Iris pigment epithelial cell (primary cell): Measurements from ENCODE around the gene INTS14.
A peak's percentile ranks its signal among the peaks of the same experiment; 100 is the strongest.
"Not testable (repeated sequence)": the region's sequence is repeated elsewhere in the genome, so short reads cannot be mapped to it uniquely, and the experiment has no call there.

ENCODE experiments used
- DNase-seq: peaks from one replicate; pipeline ENCODE4 v3.0.0-alpha.2; 2011; ENCODE audit warnings: low read depth

INTS14 gene

DNA sequence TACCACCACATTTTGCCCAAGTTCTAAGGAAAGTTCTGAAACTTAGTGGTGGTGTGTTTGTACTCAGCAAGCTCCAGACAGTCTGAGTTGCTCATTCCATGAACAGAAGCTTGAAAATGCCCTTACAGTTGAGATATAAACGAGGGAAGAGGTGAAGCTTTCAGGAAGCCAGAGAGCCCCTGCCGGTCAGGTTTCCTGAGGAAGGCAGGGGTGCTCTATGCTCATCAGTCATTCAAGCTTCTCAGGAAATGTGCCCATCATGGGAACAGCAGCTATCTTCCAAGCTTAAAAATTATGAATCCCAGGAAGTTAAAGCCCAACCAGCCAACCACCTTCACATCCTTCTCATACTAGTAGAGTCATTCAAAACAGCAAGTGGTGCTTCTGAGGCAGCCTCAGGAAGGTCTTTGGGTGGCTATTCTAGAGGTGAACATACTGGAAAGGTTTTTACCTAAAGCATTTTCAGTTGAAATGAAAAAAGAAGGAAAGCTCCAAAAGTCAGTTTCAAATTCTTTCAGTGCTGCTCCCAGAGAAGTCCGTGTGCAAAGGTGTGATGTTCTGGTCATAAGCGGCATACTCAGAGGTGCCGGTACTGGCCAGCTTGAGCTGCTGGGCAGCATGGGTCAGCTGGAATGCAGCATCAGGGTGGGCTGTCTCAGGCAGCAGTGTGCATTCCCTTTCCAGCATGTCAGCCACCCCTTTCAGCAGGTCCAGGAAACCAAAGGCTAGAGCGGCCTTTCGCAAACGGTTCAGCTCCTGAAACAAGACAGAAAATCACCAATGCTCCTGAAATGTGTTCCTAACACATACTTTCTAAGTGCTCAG lies 31.8 kb downstream of the INTS14 start:
- no peak for DNase-seq

- DNase-seq: no peak
Observed at GRCh38 chr15:65577129-65577996, 33.6 kb downstream of the INTS14 start.

- DNase-seq: peak; percentile 73
Observed at GRCh38 chr15:65576664-65577063, 34.3 kb downstream of the INTS14 start.

DNA sequence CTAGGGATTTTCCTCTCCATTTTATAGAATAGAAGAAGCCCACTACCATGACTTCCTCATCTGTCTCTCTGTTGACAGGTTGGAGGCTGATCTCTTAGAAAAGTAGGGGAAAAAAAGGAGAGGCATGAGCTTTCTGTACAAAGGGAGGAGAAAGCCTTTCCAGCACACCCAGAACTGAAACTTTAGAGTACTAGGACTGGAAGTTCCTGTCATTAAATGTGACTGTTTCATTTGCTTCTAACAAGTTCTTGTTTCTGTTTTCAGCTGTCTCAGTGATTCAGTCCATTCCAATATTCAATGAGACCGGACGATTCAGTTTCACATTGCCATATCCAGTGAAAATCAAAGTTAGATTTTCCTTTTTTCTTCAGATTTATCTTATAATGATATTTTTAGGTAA lies 39.0 kb downstream of the INTS14 start:
- DNase-seq: no peak

GRCh38 chr15:65569728-65570127 lies 41.2 kb downstream of the INTS14 start:
- no peak for DNase-seq

- DNase-seq: no peak
Observed at GRCh38 chr15:65561934-65562333, 49.0 kb downstream of the INTS14 start.

- DNase-seq: no peak
Observed at GRCh38 chr15:65559941-65560340, 51.0 kb downstream of the INTS14 start.

GRCh38 chr15:65558997-65559760 lies 51.8 kb downstream of the INTS14 start:
- no peak for DNase-seq

DNA sequence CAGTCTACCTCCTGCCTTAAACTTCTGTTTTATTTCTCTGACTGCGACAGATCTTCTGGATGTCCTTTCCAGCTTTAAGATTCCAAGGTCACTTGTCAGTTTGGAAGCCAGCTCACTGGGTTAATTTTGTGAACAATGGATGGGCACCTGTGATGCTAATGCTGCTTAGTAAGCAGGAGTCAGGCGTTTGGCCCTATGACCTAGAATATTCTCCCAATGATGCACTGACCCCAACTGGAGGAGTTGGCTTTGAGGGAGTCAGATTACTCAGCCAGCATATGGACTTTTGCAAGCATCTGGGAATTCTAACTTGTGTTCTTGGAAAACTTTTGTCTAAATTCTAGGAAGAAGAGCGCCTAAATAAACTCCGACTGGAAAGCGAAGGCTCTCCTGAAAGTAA lies 52.6 kb downstream of the INTS14 start:
- DNase-seq: peak; percentile 59

GRCh38 chr15:65556622-65557021 lies 54.3 kb downstream of the INTS14 start:
- DNase-seq: no peak

DNA sequence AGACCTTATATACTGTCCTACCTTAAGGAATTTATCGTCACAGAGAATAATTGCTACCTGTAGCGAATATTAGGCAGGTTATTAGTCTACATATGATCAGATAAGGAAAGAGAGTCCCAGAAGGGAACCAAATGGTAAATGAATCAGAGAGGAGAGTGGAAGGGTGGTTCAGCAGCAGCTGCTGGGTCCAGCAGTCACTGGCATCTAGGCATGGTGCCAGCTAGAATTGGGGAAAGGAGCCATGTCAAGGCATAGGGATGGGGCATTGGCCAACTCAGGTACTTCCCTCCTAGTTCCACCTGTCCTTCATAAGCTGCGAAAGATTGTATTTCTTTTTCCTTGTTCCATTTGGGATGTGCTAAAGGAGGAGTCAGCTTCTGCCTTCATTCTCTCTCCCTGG lies 57.2 kb downstream of the INTS14 start:
- no peak for DNase-seq

- DNase-seq: not testable (repeated sequence)
Observed at GRCh38 chr15:65552851-65553250, 58.1 kb downstream of the INTS14 start.

DNA sequence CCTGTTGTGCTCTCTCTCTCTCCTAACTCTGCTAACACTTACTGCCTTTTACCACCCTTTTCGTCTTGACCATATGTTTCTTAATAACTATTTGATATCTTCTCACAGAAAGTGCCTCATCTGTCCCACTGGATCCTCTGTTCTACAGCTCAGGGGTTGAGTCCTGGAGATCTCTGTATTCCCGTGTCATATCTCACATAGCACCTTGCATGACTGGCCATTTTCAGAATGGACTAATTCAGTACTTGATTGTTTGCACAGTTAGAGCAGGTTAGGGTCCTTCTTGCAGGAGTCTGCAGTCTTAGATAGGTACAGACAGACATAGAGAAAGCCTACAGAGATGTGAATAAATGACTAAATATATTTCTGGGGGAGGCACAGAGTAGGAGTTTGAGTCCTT lies 59.7 kb downstream of the INTS14 start:
- DNase-seq: no peak

- DNase-seq: peak; percentile 88
Observed at GRCh38 chr15:65550681-65551098, 60.2 kb downstream of the INTS14 start.

DNA sequence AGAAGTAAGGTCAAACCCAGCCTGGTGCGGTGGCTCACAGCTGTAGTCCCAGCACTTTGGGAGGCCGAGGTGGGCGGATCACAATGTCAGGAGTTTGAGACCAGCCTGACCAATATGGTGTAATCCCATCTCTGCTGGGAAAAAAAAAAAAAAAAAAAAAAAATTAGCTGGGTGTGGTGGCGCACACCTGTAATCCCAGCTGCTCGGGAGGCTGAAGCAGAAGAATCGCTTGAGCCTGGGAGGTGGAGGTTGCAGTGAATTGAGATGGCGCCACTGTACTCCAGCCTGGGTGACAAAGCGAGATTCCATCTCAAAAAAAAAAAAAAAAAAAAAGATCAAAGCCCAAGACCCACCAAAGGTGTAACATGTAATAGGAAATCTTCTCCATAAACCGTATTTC lies 61.6 kb downstream of the INTS14 start:
- not testable (repeated sequence) for DNase-seq

DNA sequence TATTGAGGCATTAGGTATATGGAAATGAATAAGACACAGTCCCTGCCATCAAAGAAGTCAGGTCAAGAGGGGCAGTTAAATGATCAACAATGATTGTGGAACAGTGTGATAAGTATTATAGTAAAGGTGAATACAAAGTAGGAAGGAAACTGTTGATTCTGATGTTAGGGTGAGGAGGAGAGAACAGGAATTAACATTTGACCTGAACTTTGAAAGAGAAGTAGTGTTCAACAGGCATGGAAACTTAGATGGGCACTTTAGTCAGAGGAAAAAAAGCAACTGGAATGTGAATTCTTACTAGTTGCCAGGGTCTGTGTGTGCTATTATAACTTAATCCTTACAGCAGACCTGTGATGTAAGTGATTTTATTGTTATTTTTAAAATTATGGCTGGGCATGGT lies 63.1 kb downstream of the INTS14 start:
- DNase-seq: no peak

GRCh38 chr15:65541231-65541820 lies 69.6 kb downstream of the INTS14 start:
- DNase-seq: no peak

GRCh38 chr15:65540314-65540713 lies 70.6 kb downstream of the INTS14 start:
- DNase-seq: no peak

DNA sequence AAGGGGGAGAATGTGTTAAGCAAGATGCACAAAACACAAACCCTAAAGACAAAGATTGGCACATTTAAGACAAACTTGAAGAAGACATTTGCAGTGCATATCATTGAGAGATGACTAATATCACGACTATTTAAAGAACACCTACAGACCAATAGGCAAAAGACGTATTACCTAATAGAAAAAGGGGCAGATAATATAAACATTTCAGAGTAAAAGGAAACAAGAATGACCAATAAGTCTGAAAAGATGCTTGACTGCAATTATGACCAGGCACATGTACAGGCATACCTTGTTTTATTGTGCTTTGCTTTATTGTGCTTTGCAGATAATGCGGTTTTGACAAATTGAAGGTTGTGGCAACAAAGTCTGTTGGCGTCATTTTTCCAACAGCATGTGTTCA lies 75.7 kb downstream of the INTS14 start:
- peak; percentile 69 for DNase-seq

DNA sequence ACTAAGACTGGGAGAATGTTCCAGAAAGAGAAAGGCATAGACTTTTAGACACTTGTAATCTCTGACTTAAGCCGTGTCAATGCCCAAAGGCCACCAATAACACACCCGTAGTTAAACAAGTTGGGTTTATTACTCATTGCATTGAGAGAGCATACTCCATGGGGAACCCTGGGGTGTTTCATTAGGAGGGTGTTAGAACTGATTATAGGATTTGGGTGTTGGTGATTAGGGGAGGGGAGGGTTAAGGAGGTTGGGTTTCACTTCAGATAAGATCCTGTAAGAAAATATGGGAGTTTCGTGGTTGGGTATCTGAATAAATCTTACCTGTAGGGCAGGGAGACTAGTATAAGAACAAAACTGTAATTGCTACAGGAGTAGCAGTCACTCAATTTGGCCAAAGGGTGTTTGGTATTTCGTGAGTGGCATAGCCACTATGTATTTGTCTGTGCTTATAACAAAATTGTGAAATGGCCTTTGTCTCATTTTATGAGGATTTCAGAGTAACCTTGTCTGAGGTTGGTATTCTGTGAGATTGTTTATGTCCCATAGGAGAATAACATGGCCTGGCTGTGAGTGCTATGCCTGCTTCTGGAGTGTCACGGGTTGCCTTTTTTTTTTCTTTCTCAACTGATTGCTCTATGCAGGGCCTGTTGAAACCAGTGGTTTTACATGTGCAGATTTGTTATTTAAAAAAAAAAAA lies 77.7 kb downstream of the INTS14 start:
- no peak for DNase-seq

- peak; percentile 85 for DNase-seq
Observed at GRCh38 chr15:65532738-65533051, 78.2 kb downstream of the INTS14 start.
